Panc1 (cell line): ENCODE measurements around the gene GSG1L. TPM values are rescaled to one million over a fixed set of nuclear protein-coding genes. Genes with fewer than 3 reads are reported as not detected.

Experiments used
- ATAC-seq: fragments of 200-7000 bp; cut with Tn5 transposase; 2 replicates; pipeline ENCODE4 v1.9.1; 2020; ENCODE audit warnings: mild to moderate bottlenecking, moderate library complexity
- BruUV-seq: library from RNA; stranded (reverse); fragments of 400-500 nt; replicated peaks from 2 replicates; lab custom pipeline; 2021; lab: Mats Ljungman, UMichigan
- CTCF ChIA-PET: fragments of 300-600 bp; sonication (Branson Sonifier 250); formaldehyde crosslinking; loops from one replicate; lab custom pipeline; 2022; ENCODE audit warnings: antibody characterized with exemption; lab: Charles Lee
- POLR2A ChIA-PET: fragments of 300-600 bp; sonication (Branson Sonifier 250); formaldehyde crosslinking; loops from one replicate; lab custom pipeline; 2022; ENCODE audit warnings: antibody characterized with exemption; lab: Charles Lee
- DNase-seq: peaks from one replicate; pipeline ENCODE4 v3.0.0-alpha.2; 2010; ENCODE audit warnings: low read depth, low spot score
- H3K27ac ChIP-seq: 2 replicates; pipeline ENCODE4 v1.5.1; 2011; ENCODE audit warnings: mild to moderate bottlenecking, low read length, inconsistent platforms
- H3K27me3 ChIP-seq: fragments of 200-500 bp; sonication (Bioruptor generic); 2 replicates; pipeline ENCODE4 v1.6.0; 2014; ENCODE audit warnings: low read length, inconsistent platforms; ENCODE audit not compliant: control insufficient read depth, insufficient read depth
- H3K36me3 ChIP-seq: fragments of 200-500 bp; sonication (Bioruptor generic); 2 replicates; pipeline ENCODE4 v1.5.1; 2014; ENCODE audit warnings: inconsistent platforms, mild to moderate bottlenecking, low read length, moderate library complexity; ENCODE audit not compliant: control insufficient read depth, insufficient read depth
- H3K4me1 ChIP-seq: 2 replicates; pipeline ENCODE4 v1.5.1; 2011; ENCODE audit warnings: inconsistent platforms, mild to moderate bottlenecking, low read length, moderate library complexity; ENCODE audit not compliant: control insufficient read depth, insufficient read depth
- H3K4me3 ChIP-seq, 2 experiments: 2 replicates each; pipeline ENCODE4 v1.5.1; 2011 to 2012; ENCODE audit warnings: low read depth in 2 of 2, low read length in 2 of 2, mild to moderate bottlenecking in 2 of 2, inconsistent platforms in 1 of 2, moderate library complexity in 1 of 2
- H3K9me3 ChIP-seq: fragments of 200-500 bp; sonication (Bioruptor generic); 2 replicates; pipeline ENCODE4 v1.5.1; 2014; ENCODE audit warnings: low read depth, mild to moderate bottlenecking, inconsistent platforms, low read length, moderate library complexity; ENCODE audit not compliant: control insufficient read depth, insufficient read depth
- CTCF ChIP-seq: fragments of 450-650 bp; IDR thresholded peaks from 2 replicates; pipeline ENCODE4 v1.5.1; 2017; ENCODE audit warnings: mild to moderate bottlenecking
- POLR2AphosphoS5 ChIP-seq: IDR thresholded peaks from 2 replicates; pipeline ENCODE4 v1.6.1; 2012; ENCODE audit warnings: mild to moderate bottlenecking, low read depth, low read length, moderate library complexity
- REST ChIP-seq, 2 experiments: IDR thresholded peaks; 2 replicates each; pipeline ENCODE4 v1.6.1; 2011 to 2012; ENCODE audit warnings: low read depth in 2 of 2, control low read depth in 1 of 2, low read length in 1 of 2, mild to moderate bottlenecking in 1 of 2, moderate library complexity in 1 of 2; ENCODE audit not compliant: insufficient read depth in 1 of 2
- SIN3A ChIP-seq: IDR thresholded peaks from 2 replicates; pipeline ENCODE4 v1.6.1; 2012; ENCODE audit warnings: low read depth, mild to moderate bottlenecking, low read length, moderate library complexity, borderline replicate concordance; ENCODE audit not compliant: insufficient read depth
- TCF7L2 ChIP-seq: IDR thresholded peaks from 2 replicates; pipeline ENCODE4 v1.6.1; 2011; ENCODE audit warnings: mild to moderate bottlenecking, low read depth, low read length, inconsistent platforms
- in situ Hi-C: cut with HindIII; loops from 2 replicates; pipeline ENCODE4 v1.10.0; 2016; ENCODE audit warnings: low sequenced_read_pairs, low pct_unique_long_range_greater_than_20kb
- intact Hi-C: fragments of 100-400 bp; cut with micrococcal nuclease; formaldehyde crosslinking; loops from one replicate; pipeline ENCODE4 v1.10.0; 2022; ENCODE audit not compliant: unreplicated experiment
- total RNA-seq: library from RNA; stranded (reverse); gene quantifications from one replicate; pipeline ENCODE4 v1.2.1, GENCODE V29; 2021; ENCODE audit not compliant: unreplicated experiment

Gene GSG1L
- total RNA-seq, 1 experiment from 2014 or later: 0.08 TPM

- no peak for ATAC-seq
- no peak for DNase-seq
- in situ Hi-C loops (no loop called here), intact Hi-C loops (no loop called here)
- Histone ChIP-seq H3K9me3 (no peaks in the 10 kb centered on the region), H3K4me1 (no peaks in the 10 kb centered on the region), H3K27ac (no peak overlapping the region), H3K27me3 (peaks cover 18% of the 10 kb centered on the region), H3K4me3 (no peak overlapping the region), H3K36me3 (no peaks in the 10 kb centered on the region)
- TF ChIP-seq SIN3A (no peak), TCF7L2 (no peak), REST (IDR thresholded peaks at IDR 0.05; ENCODE audit: insufficient read depth in 1 of 2, low read depth in 2 of 2, low read length in 1 of 2) (no peak), CTCF (no peak), POLR2AphosphoS5 (no peak)
- CTCF ChIA-PET: no interaction called here
- no TSS peak for BruUV-seq
- POLR2A ChIA-PET: no interaction called here
These were observed 4.3 kb upstream of the GSG1L start for GRCh38 chr16:28067604-28068379.

- TF ChIP-seq SIN3A: no peak
- no peak for TF ChIP-seq REST (IDR thresholded peaks at IDR 0.05; ENCODE audit: insufficient read depth in 1 of 2, low read depth in 2 of 2, low read length in 1 of 2)
- TF ChIP-seq POLR2AphosphoS5: no peak
- TF ChIP-seq CTCF: no peak
- no peak for TF ChIP-seq TCF7L2
- ChIA-PET CTCF (no interaction called here), POLR2A (no interaction called here)
- no TSS peak for BruUV-seq
- DNase-seq: no peak
- no peaks in the 10 kb centered on the region for H3K4me1 ChIP-seq
- no peak overlapping the region for H3K27ac ChIP-seq
- in situ Hi-C loops: no loop called here
- H3K4me3 ChIP-seq: no peak overlapping the region
- H3K36me3 ChIP-seq: no peaks in the 10 kb centered on the region
- peaks cover 25% of the 10 kb centered on the region for H3K27me3 ChIP-seq
- no peak for ATAC-seq
- intact Hi-C loops: loop anchor here (5.0 kb wide), 1 partner anchor 287 kb away; no protein-coding TSS in a partner anchor
- no peaks in the 10 kb centered on the region for H3K9me3 ChIP-seq
These were observed 1.3 kb upstream of the GSG1L start for GRCh38 chr16:28064706-28065249.
